SK-N-SH treated with all-trans-retinoic acid at 6 μM for 48 hours (cell line): Measurements from ENCODE around the gene ST6GALNAC1.

Source experiments
- ATAC-seq: fragments of 200-7000 bp; cut with Tn5 transposase; 3 replicates; pipeline ENCODE4 v1.9.1; 2020; ENCODE audit warnings: mild to moderate bottlenecking, moderate library complexity
- ARNTL ChIP-seq: fragments of 450-650 bp; formaldehyde crosslinking; IDR thresholded peaks from 2 replicates; pipeline ENCODE4 v1.5.0; 2020; ENCODE audit warnings: low read depth, mild to moderate bottlenecking, moderate library complexity, borderline replicate concordance
- BACH2 ChIP-seq: fragments of 250-450 bp; sonication (Bioruptor Pico); IDR thresholded peaks from 2 replicates; pipeline ENCODE4 v1.9.0; 2021; ENCODE audit warnings: mild to moderate bottlenecking, borderline replicate concordance
- CSDC2 ChIP-seq: fragments of 250-450 bp; sonication (Bioruptor Pico); IDR thresholded peaks from 2 replicates; pipeline ENCODE4 v1.5.0; 2020; ENCODE audit warnings: mild to moderate bottlenecking, moderate library complexity
- ESRRG ChIP-seq: fragments of 250-450 bp; sonication (Bioruptor Pico); IDR thresholded peaks from 2 replicates; pipeline ENCODE4 v1.6.1; 2021; ENCODE audit warnings: mild to moderate bottlenecking
- GLIS3 ChIP-seq: fragments of 250-450 bp; sonication (Bioruptor Pico); IDR thresholded peaks from 2 replicates; pipeline ENCODE4 v1.5.0; 2020; ENCODE audit warnings: mild to moderate bottlenecking, moderate library complexity
- ISL1 ChIP-seq: fragments of 250-450 bp; sonication (Bioruptor Pico); IDR thresholded peaks from 2 replicates; pipeline ENCODE4 v2.1.2; 2022; ENCODE audit warnings: mild to moderate bottlenecking, moderate library complexity
- PPARA ChIP-seq: fragments of 250-450 bp; sonication (Bioruptor Pico); IDR thresholded peaks from 2 replicates; pipeline ENCODE4 v1.5.0; 2020; ENCODE audit warnings: mild to moderate bottlenecking, borderline replicate concordance
- RARB ChIP-seq: fragments of 250-450 bp; sonication (Bioruptor Pico); IDR thresholded peaks from 2 replicates; pipeline ENCODE4 v1.8.0; 2021; ENCODE audit warnings: mild to moderate bottlenecking, moderate library complexity
- SNAI2 ChIP-seq: fragments of 250-450 bp; sonication (Bioruptor Pico); IDR thresholded peaks from 2 replicates; pipeline ENCODE4 v1.5.0; 2020; ENCODE audit warnings: mild to moderate bottlenecking, moderate library complexity
- ZC3H10 ChIP-seq: fragments of 250-450 bp; sonication (Bioruptor Pico); IDR thresholded peaks from 2 replicates; pipeline ENCODE4 v1.5.1; 2021; ENCODE audit warnings: mild to moderate bottlenecking, moderate library complexity
- ZFP30 ChIP-seq: fragments of 450-650 bp; formaldehyde crosslinking; IDR thresholded peaks from 2 replicates; pipeline ENCODE4 v1.5.0; 2022; ENCODE audit warnings: mild to moderate bottlenecking, moderate library complexity
- ZNF565 ChIP-seq: fragments of 450-650 bp; formaldehyde crosslinking; conservative IDR thresholded peaks from 2 replicates; pipeline ENCODE4 v1.5.0; 2020; ENCODE audit warnings: low read depth, mild to moderate bottlenecking, moderate library complexity
- ZNF70 ChIP-seq: fragments of 450-650 bp; formaldehyde crosslinking; IDR thresholded peaks from 2 replicates; pipeline ENCODE4 v1.5.0; 2020; ENCODE audit warnings: mild to moderate bottlenecking, moderate library complexity
- ZNF8 ChIP-seq: fragments of 450-650 bp; formaldehyde crosslinking; IDR thresholded peaks from 2 replicates; pipeline ENCODE4 v1.5.0; 2020; ENCODE audit warnings: mild to moderate bottlenecking, moderate library complexity
- TF ChIP-seq, protein P1 (sequence below): fragments of 250-450 bp; sonication (Bioruptor Pico); IDR thresholded peaks from 2 replicates; pipeline ENCODE4 v1.5.1; 2020; ENCODE audit warnings: low read depth, mild to moderate bottlenecking, moderate library complexity
- TF ChIP-seq, protein P2 (sequence below): fragments of 250-450 bp; sonication (Bioruptor Pico); IDR thresholded peaks from 2 replicates; pipeline ENCODE4 v1.5.0; 2020; ENCODE audit warnings: mild to moderate bottlenecking, moderate library complexity
- TF ChIP-seq, protein P3 (sequence below): fragments of 250-450 bp; sonication (Bioruptor Pico); IDR thresholded peaks from 2 replicates; pipeline ENCODE4 v1.8.0; 2021; ENCODE audit warnings: low read depth, mild to moderate bottlenecking, moderate library complexity, borderline replicate concordance
- TF ChIP-seq, protein P4 (sequence below): fragments of 250-450 bp; sonication (Bioruptor Pico); IDR thresholded peaks from 2 replicates; pipeline ENCODE4 v1.8.0; 2020; ENCODE audit warnings: mild to moderate bottlenecking, moderate library complexity, borderline replicate concordance
- TF ChIP-seq, protein P5 (sequence below): fragments of 250-450 bp; sonication (Bioruptor Pico); IDR thresholded peaks from 2 replicates; pipeline ENCODE4 v1.5.1; 2021; ENCODE audit warnings: mild to moderate bottlenecking, moderate library complexity

ST6GALNAC1 gene

DNA sequence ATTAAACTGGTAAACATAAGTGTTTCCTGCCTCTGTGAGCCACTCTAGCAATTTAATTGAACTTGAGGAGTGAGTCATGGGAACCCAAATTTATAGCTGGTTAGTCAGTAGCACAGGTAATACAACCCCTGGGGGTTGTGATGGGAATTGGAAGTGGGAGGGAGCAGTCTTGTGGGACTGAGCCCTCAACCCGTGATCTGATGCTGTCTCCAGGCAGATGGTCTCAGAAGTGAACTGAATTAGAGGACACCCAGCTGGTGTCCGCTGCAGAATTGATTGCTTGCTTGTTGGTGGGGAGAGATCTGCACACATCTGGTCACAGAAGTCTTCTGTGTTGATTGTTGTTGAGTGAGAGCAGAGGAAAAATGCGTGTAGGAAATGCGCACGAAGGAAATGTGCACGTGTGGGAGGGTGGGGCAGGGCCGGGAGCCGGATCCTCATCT is 50.2 kb downstream of the ST6GALNAC1 start:
- ATAC-seq, result peak; percentile 53; the same call in 2 of the 3 replicates
- TF ChIP-seq CSDC2 (CRISPR knock-in tag) (no peak), ZNF8 (CRISPR knock-in tag) (no peak), ZNF565 (no peak), ZFP30 (no peak), BACH2 (CRISPR knock-in tag) (no peak), ESRRG (CRISPR knock-in tag) (no peak), ARNTL (CRISPR knock-in tag) (no peak), GLIS3 (no peak), PPARA (CRISPR knock-in tag) (no peak)
- TF ChIP-seq, protein P1, sequence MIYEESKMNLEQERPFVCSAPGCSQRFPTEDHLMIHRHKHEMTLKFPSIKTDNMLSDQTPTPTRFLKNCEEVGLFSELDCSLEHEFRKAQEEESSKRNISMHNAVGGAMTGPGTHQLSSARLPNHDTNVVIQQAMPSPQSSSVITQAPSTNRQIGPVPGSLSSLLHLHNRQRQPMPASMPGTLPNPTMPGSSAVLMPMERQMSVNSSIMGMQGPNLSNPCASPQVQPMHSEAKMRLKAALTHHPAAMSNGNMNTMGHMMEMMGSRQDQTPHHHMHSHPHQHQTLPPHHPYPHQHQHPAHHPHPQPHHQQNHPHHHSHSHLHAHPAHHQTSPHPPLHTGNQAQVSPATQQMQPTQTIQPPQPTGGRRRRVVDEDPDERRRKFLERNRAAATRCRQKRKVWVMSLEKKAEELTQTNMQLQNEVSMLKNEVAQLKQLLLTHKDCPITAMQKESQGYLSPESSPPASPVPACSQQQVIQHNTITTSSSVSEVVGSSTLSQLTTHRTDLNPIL (CRISPR knock-in tag), result no peak
- TF ChIP-seq, protein P2, sequence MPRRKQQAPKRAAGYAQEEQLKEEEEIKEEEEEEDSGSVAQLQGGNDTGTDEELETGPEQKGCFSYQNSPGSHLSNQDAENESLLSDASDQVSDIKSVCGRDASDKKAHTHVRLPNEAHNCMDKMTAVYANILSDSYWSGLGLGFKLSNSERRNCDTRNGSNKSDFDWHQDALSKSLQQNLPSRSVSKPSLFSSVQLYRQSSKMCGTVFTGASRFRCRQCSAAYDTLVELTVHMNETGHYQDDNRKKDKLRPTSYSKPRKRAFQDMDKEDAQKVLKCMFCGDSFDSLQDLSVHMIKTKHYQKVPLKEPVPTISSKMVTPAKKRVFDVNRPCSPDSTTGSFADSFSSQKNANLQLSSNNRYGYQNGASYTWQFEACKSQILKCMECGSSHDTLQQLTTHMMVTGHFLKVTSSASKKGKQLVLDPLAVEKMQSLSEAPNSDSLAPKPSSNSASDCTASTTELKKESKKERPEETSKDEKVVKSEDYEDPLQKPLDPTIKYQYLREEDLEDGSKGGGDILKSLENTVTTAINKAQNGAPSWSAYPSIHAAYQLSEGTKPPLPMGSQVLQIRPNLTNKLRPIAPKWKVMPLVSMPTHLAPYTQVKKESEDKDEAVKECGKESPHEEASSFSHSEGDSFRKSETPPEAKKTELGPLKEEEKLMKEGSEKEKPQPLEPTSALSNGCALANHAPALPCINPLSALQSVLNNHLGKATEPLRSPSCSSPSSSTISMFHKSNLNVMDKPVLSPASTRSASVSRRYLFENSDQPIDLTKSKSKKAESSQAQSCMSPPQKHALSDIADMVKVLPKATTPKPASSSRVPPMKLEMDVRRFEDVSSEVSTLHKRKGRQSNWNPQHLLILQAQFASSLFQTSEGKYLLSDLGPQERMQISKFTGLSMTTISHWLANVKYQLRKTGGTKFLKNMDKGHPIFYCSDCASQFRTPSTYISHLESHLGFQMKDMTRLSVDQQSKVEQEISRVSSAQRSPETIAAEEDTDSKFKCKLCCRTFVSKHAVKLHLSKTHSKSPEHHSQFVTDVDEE (CRISPR knock-in tag), result no peak
- TF ChIP-seq, protein P3, sequence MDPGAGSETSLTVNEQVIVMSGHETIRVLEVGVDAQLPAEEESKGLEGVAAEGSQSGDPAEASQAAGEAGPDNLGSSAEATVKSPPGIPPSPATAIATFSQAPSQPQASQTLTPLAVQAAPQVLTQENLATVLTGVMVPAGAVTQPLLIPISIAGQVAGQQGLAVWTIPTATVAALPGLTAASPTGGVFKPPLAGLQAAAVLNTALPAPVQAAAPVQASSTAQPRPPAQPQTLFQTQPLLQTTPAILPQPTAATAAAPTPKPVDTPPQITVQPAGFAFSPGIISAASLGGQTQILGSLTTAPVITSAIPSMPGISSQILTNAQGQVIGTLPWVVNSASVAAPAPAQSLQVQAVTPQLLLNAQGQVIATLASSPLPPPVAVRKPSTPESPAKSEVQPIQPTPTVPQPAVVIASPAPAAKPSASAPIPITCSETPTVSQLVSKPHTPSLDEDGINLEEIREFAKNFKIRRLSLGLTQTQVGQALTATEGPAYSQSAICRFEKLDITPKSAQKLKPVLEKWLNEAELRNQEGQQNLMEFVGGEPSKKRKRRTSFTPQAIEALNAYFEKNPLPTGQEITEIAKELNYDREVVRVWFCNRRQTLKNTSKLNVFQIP (CRISPR knock-in tag), result no peak
- TF ChIP-seq, all 23 proteins: peak for 0

DNA sequence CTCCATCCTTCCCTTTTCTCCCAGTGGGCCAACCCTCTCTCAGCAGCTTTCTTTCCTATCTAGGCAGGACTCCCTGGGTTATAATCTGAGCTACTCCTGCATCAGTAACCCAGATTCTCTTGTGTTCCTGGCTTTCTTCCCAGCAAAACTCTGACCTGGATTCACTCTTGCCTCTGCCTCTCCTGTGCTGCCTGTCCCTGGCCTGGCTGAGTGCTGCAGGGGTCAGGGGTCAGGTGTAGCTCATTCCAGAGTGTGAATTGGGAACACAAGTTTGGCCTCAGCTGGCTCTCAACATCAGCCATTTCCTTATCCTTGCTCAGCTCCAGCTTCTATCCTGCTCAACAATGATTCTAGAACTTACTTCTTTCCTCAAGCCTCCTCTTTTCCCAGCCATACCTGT is 55.4 kb downstream of the ST6GALNAC1 start:
- TF ChIP-seq ZC3H10 (CRISPR knock-in tag), result no peak
- no peak for TF ChIP-seq GLIS3
- TF ChIP-seq ISL1 (CRISPR knock-in tag), result no peak
- TF ChIP-seq ZFP30, result no peak
- no peak for TF ChIP-seq ZNF70 (CRISPR knock-in tag)
- TF ChIP-seq, protein P1 (CRISPR knock-in tag), result no peak
- no peak for TF ChIP-seq ZNF565
- TF ChIP-seq ESRRG (CRISPR knock-in tag), result no peak
- no peak for TF ChIP-seq RARB (CRISPR knock-in tag)
- TF ChIP-seq SNAI2, result no peak
- no peak for TF ChIP-seq ZNF8 (CRISPR knock-in tag)
- TF ChIP-seq, protein P4, sequence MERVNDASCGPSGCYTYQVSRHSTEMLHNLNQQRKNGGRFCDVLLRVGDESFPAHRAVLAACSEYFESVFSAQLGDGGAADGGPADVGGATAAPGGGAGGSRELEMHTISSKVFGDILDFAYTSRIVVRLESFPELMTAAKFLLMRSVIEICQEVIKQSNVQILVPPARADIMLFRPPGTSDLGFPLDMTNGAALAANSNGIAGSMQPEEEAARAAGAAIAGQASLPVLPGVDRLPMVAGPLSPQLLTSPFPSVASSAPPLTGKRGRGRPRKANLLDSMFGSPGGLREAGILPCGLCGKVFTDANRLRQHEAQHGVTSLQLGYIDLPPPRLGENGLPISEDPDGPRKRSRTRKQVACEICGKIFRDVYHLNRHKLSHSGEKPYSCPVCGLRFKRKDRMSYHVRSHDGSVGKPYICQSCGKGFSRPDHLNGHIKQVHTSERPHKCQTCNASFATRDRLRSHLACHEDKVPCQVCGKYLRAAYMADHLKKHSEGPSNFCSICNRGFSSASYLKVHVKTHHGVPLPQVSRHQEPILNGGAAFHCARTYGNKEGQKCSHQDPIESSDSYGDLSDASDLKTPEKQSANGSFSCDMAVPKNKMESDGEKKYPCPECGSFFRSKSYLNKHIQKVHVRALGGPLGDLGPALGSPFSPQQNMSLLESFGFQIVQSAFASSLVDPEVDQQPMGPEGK, result no peak
- TF ChIP-seq, protein P5, sequence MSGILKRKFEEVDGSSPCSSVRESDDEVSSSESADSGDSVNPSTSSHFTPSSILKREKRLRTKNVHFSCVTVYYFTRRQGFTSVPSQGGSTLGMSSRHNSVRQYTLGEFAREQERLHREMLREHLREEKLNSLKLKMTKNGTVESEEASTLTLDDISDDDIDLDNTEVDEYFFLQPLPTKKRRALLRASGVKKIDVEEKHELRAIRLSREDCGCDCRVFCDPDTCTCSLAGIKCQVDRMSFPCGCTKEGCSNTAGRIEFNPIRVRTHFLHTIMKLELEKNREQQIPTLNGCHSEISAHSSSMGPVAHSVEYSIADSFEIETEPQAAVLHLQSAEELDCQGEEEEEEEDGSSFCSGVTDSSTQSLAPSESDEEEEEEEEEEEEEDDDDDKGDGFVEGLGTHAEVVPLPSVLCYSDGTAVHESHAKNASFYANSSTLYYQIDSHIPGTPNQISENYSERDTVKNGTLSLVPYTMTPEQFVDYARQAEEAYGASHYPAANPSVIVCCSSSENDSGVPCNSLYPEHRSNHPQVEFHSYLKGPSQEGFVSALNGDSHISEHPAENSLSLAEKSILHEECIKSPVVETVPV (CRISPR knock-in tag), result no peak
- TF ChIP-seq ARNTL (CRISPR knock-in tag), result no peak
- ATAC-seq, result no peak
